KMS-11 (cell line): ENCODE measurements around the gene IL1RAPL1.

Experiments used
- H2AFZ ChIP-seq: fragments of 200-600 bp; sonication (generic); 2 replicates; pipeline ENCODE4 v1.6.1; 2016; ENCODE audit warnings: antibody characterized with exemption, mixed run types, low read depth
- H3K27ac ChIP-seq: fragments of 200-600 bp; sonication (generic); 2 replicates; pipeline ENCODE4 v1.6.1; 2016; ENCODE audit warnings: mild to moderate bottlenecking, mixed run types
- H3K27me3 ChIP-seq: fragments of 200-600 bp; sonication (generic); 2 replicates; pipeline ENCODE4 v1.6.1; 2017; ENCODE audit warnings: mild to moderate bottlenecking, low read depth, mixed run types, moderate library complexity; ENCODE audit not compliant: insufficient read depth
- H3K36me3 ChIP-seq: fragments of 200-600 bp; sonication (generic); 2 replicates; pipeline ENCODE4 v1.6.1; 2017; ENCODE audit warnings: mild to moderate bottlenecking, mixed run types; ENCODE audit not compliant: insufficient read depth
- H3K4me1 ChIP-seq: fragments of 200-600 bp; sonication (generic); 2 replicates; pipeline ENCODE4 v1.6.1; 2016; ENCODE audit warnings: mild to moderate bottlenecking, low read depth, mixed run types; ENCODE audit not compliant: poor library complexity, severe bottlenecking
- H3K4me2 ChIP-seq: fragments of 200-600 bp; sonication (generic); 2 replicates; pipeline ENCODE4 v1.7.0; 2016; ENCODE audit warnings: mild to moderate bottlenecking, mixed run types
- H3K4me3 ChIP-seq: fragments of 200-600 bp; sonication (generic); IDR thresholded peaks from 2 replicates; pipeline ENCODE4 v1.6.1; 2017; ENCODE audit warnings: low read depth, low read length, mixed read lengths; ENCODE audit not compliant: insufficient read depth
- H3K79me2 ChIP-seq: fragments of 200-600 bp; sonication (generic); 2 replicates; pipeline ENCODE4 v1.6.1; 2016; ENCODE audit warnings: low read depth, mixed run types; ENCODE audit not compliant: insufficient read depth
- H3K9ac ChIP-seq: fragments of 200-600 bp; sonication (generic); 2 replicates; pipeline ENCODE4 v1.6.1; 2016; ENCODE audit warnings: mild to moderate bottlenecking, mixed run types
- H4K20me1 ChIP-seq: fragments of 200-600 bp; sonication (generic); 2 replicates; pipeline ENCODE4 v1.6.1; 2016; ENCODE audit warnings: mild to moderate bottlenecking, mixed run types; ENCODE audit not compliant: insufficient read depth
- CTCF ChIP-seq: fragments of 200-600 bp; sonication (generic); conservative IDR thresholded peaks from 2 replicates; pipeline ENCODE4 v1.6.1; 2017; ENCODE audit warnings: low read depth, mild to moderate bottlenecking, antibody characterized with exemption, low read length, moderate library complexity, mixed read lengths

IL1RAPL1 gene

GRCh38 chrX:29143756-29144155, 556.5 kb downstream of the IL1RAPL1 start:
- H2AFZ ChIP-seq: no peak overlapping the region
- no peak for TF ChIP-seq CTCF

GRCh38 chrX:29145316-29145715, 558.1 kb downstream of the IL1RAPL1 start:
- H3K27ac ChIP-seq: no peak overlapping the region

More at GRCh38 chrX:29143756-29144155, 556.5 kb downstream of the IL1RAPL1 start:
- Histone ChIP-seq H4K20me1 (no peaks in the 10 kb centered on the region), H3K4me1 (no peaks in the 10 kb centered on the region), H3K4me3 (no peak overlapping the region), H3K27me3 (no peaks in the 10 kb centered on the region), H3K27ac (no peak overlapping the region), H3K4me2 (no peak overlapping the region), H3K79me2 (no peaks in the 10 kb centered on the region), H3K9ac (no peak overlapping the region), H3K36me3 (no peaks in the 10 kb centered on the region)

GRCh38 chrX:29148511-29148910, 561.3 kb downstream of the IL1RAPL1 start:
- no peak overlapping the region for H2AFZ ChIP-seq
- H3K4me2 ChIP-seq: no peak overlapping the region
- H3K4me3 ChIP-seq: no peak overlapping the region
- no peaks in the 10 kb centered on the region for H3K79me2 ChIP-seq
- H3K4me1 ChIP-seq: no peaks in the 10 kb centered on the region
- TF ChIP-seq CTCF: no peak
- no peaks in the 10 kb centered on the region for H4K20me1 ChIP-seq
- no peaks in the 10 kb centered on the region for H3K27me3 ChIP-seq
- no peak overlapping the region for H3K27ac ChIP-seq
- H3K36me3 ChIP-seq: no peaks in the 10 kb centered on the region
- no peak overlapping the region for H3K9ac ChIP-seq

More at GRCh38 chrX:29145316-29145715, 558.1 kb downstream of the IL1RAPL1 start:
- no peaks in the 10 kb centered on the region for H3K36me3 ChIP-seq
- H4K20me1 ChIP-seq: no peaks in the 10 kb centered on the region
- no peak for TF ChIP-seq CTCF
- no peak overlapping the region for H3K4me3 ChIP-seq
- no peak overlapping the region for H3K9ac ChIP-seq
- H3K4me2 ChIP-seq: no peak overlapping the region
- H3K4me1 ChIP-seq: no peaks in the 10 kb centered on the region
- H3K79me2 ChIP-seq: no peaks in the 10 kb centered on the region
- no peaks in the 10 kb centered on the region for H3K27me3 ChIP-seq
- H2AFZ ChIP-seq: no peak overlapping the region

GRCh38 chrX:29155286-29155685, 568.0 kb downstream of the IL1RAPL1 start:
- Histone ChIP-seq H3K4me1 (no peaks in the 10 kb centered on the region), H3K36me3 (no peaks in the 10 kb centered on the region), H3K4me2 (no peak overlapping the region), H4K20me1 (no peaks in the 10 kb centered on the region), H2AFZ (no peak overlapping the region), H3K79me2 (no peaks in the 10 kb centered on the region), H3K27me3 (no peaks in the 10 kb centered on the region), H3K4me3 (no peak overlapping the region), H3K27ac (no peak overlapping the region), H3K9ac (no peak overlapping the region)
- TF ChIP-seq CTCF: no peak
